ENCODE results near the gene ATP9B.

Gene ATP9B

DNA sequence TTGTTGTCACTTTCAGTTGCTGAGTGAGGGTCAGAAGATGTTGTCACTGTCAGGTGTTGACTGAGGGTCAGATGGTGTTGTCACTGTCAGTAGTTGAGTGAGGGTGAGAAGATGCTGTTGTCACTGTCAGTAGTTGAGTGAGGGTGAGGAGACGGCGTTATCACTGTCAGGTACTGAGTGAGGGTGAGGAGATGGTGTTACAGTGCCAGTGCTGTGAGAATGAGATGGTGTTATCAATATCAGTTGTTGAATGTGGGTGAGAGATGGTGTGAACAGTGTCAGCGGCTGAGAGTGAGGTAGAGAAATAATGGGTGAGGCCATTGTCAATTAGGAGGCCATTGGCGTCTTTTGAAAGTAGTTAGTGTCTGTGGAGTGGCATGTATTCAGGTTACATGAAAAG is 1.6 kb upstream of the ATP9B start:
- no peak overlapping the region for H3K4me3 ChIP-seq (replicated peaks; ENCODE audit: low read depth, low read length)
- no peak for DNase-seq (ENCODE audit: extremely low read depth, insufficient read length)
- TF ChIP-seq, protein P1, sequence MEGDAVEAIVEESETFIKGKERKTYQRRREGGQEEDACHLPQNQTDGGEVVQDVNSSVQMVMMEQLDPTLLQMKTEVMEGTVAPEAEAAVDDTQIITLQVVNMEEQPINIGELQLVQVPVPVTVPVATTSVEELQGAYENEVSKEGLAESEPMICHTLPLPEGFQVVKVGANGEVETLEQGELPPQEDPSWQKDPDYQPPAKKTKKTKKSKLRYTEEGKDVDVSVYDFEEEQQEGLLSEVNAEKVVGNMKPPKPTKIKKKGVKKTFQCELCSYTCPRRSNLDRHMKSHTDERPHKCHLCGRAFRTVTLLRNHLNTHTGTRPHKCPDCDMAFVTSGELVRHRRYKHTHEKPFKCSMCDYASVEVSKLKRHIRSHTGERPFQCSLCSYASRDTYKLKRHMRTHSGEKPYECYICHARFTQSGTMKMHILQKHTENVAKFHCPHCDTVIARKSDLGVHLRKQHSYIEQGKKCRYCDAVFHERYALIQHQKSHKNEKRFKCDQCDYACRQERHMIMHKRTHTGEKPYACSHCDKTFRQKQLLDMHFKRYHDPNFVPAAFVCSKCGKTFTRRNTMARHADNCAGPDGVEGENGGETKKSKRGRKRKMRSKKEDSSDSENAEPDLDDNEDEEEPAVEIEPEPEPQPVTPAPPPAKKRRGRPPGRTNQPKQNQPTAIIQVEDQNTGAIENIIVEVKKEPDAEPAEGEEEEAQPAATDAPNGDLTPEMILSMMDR (IDR thresholded peaks at IDR 0.05; ENCODE audit: insufficient read depth, low read length, poor library complexity, severe bottlenecking) = no peak
- no peaks in the 10 kb centered on the region for H3K27me3 ChIP-seq (replicated peaks; ENCODE audit: control insufficient read depth, insufficient read depth, low read length)
- no peaks in the 10 kb centered on the region for H3K36me3 ChIP-seq (ENCODE audit: control insufficient read depth, insufficient read depth, low read length)

DNA sequence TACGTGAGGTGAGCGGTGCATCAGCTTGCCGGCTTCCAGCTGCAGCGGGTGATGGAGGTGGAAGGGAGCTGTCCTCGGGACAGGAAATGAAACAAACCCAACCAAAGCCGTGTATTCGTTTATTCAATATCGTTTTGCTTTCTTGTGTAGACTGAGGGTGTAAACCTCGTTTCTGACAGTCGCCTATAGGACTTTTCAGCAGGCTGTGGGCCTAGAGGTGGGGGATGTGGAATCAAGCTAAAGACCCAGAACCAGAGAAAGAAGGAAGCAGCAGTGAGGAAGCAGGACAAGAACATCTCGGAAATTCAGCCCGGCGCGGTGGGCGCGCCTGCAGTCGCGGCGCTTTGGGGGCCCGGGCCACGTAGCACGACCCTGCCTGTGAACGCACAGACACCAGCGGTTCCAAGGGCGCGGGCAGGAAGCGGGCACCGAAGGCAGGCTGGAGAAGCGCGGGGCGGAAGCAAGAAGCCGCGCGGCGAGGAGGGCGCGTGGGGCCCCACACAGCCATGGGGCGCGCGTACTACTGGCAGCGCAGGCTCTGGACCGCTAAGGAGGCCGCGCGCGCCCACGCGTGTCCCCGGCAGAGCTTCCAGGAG is 755 bp upstream of the ATP9B start:
- Histone ChIP-seq H3K36me3 (ENCODE audit: control insufficient read depth, insufficient read depth, low read length) (no peaks in the 10 kb centered on the region), H3K27me3 (replicated peaks; ENCODE audit: control insufficient read depth, insufficient read depth, low read length) (no peaks in the 10 kb centered on the region), H3K4me3 (replicated peaks; ENCODE audit: low read depth, low read length) (peak overlapping the region; percentile 91)
- no peak for DNase-seq (ENCODE audit: extremely low read depth, insufficient read length)
- TF ChIP-seq, protein P1 (IDR thresholded peaks at IDR 0.05; ENCODE audit: insufficient read depth, low read length, poor library complexity, severe bottlenecking) = no peak

DNA sequence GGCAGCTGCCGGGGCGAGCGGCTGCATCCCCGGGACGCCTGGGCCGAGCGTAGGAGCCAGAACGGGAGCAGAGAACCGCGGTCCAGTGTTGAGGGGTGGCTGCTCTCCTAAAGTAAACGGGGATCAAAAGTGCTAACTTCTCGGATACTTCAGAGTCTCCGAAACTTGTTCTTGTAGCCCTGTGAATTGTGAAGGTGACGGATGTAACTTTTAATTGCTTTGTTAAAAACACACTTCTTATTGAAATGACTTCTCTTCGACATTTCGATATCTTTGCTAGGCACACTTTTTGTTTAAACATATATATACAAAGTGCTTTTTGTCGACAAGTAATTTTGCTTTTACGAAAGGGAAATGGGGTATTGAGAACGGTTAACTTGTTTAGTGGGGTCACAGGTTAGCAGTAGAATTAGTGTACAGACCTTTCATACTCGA is 540 bp downstream of the ATP9B start:
- H3K27me3 ChIP-seq (replicated peaks; ENCODE audit: control insufficient read depth, insufficient read depth, low read length) = no peaks in the 10 kb centered on the region
- H3K36me3 ChIP-seq (ENCODE audit: control insufficient read depth, insufficient read depth, low read length) = no peaks in the 10 kb centered on the region
- DNase-seq (ENCODE audit: extremely low read depth, insufficient read length) = no peak
- H3K4me3 ChIP-seq (replicated peaks; ENCODE audit: low read depth, low read length) = peak overlapping the region; percentile 91
- TF ChIP-seq, protein P1 (IDR thresholded peaks at IDR 0.05; ENCODE audit: insufficient read depth, low read length, poor library complexity, severe bottlenecking) = no peak

DNA sequence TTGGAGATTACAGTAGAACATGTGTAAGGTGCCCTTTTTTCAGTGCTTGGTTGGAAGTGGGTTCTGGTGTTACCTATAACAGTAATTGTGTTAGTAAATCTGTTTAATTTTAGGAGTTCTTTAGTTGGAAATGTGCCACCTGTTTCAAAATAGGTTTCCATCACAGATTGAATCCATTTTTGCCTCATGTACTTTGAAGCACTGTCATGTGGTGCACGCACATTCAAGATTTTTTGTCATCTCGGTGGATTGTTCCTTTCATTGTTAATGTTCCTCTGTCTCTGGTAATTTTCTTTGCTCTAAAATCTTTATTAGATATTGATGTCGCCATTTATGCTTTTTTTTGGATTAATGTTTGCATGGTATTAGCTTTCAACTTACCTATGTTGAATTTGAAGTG is 1.3 kb downstream of the ATP9B start:
- TF ChIP-seq, protein P1 (IDR thresholded peaks at IDR 0.05; ENCODE audit: insufficient read depth, low read length, poor library complexity, severe bottlenecking) = no peak
- Histone ChIP-seq H3K36me3 (ENCODE audit: control insufficient read depth, insufficient read depth, low read length) (no peaks in the 10 kb centered on the region), H3K27me3 (replicated peaks; ENCODE audit: control insufficient read depth, insufficient read depth, low read length) (no peaks in the 10 kb centered on the region), H3K4me3 (replicated peaks; ENCODE audit: low read depth, low read length) (peak overlapping the region; percentile 91)
- no peak for DNase-seq (ENCODE audit: extremely low read depth, insufficient read length)

DNA sequence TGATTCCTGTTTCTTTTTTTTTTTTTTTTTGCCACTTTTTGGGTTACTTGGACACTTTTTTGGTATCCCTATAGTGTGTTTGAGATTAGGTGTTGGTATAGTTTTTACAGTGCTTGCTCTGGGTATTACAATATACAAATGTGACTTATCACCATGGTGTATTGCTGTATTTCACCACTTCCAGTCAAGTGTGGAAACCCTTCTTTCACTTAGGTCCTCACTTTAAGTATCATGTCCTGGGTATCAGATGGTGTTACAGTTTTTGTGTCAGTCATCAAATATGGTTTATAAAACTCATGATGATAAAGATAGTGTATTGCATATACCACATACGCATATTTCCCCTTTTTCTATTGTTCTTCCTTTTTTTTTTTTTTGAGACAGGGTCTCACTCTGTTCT is 1.8 kb downstream of the ATP9B start:
- Histone ChIP-seq H3K27me3 (replicated peaks; ENCODE audit: control insufficient read depth, insufficient read depth, low read length) (no peaks in the 10 kb centered on the region), H3K36me3 (ENCODE audit: control insufficient read depth, insufficient read depth, low read length) (no peaks in the 10 kb centered on the region), H3K4me3 (replicated peaks; ENCODE audit: low read depth, low read length) (peak overlapping the region; percentile 91)
- TF ChIP-seq, protein P1 (IDR thresholded peaks at IDR 0.05; ENCODE audit: insufficient read depth, low read length, poor library complexity, severe bottlenecking) = no peak
- DNase-seq (ENCODE audit: extremely low read depth, insufficient read length) = no peak

Measured in GM06990 (cell line).